Ovary (tissue), 9 donors: Measurements from ENCODE around the gene MGAT4B. TPM values are rescaled to one million over a fixed set of nuclear protein-coding genes. Genes with fewer than 3 reads are reported as not detected.

Experiments
- DNase-seq, 5 donors: peaks; one replicate each; pipeline ENCODE4 v3.0.0-alpha.2; 2019 to 2020
- H3K27ac ChIP-seq, 2 donors: fragments of 200-600 bp; one replicate each; pipeline versions ENCODE4 v1.5.1 to v1.8.0; 2019 to 2022
- H3K27me3 ChIP-seq: fragments of 200-600 bp; one replicate; pipeline ENCODE4 v1.8.0; 2022
- H3K36me3 ChIP-seq: fragments of 200-600 bp; sonication (generic); one replicate; pipeline ENCODE4 v1.5.1; 2019
- H3K4me1 ChIP-seq: one replicate; pipeline ENCODE4 v1.8.1; 2013; ENCODE audit warnings: mild to moderate bottlenecking, moderate library complexity; ENCODE audit not compliant: insufficient read depth
- H3K4me3 ChIP-seq: fragments of 200-600 bp; sonication (generic); one replicate; pipeline ENCODE4 v1.5.1; 2017
- H3K9me3 ChIP-seq, 2 donors: fragments of 200-600 bp in 1 of 2; sonication (generic) in 1 of 2; one replicate each; pipeline versions ENCODE4 v1.5.1 to v1.8.1; 2013 to 2019; ENCODE audit warnings: mild to moderate bottlenecking in 1 of 2, moderate library complexity in 1 of 2
- CTCF ChIP-seq, 3 donors: fragments of 450-650 bp in 2 of 3; fragments of 200-600 bp in 1 of 3; IDR thresholded peaks; one replicate each; pipeline versions ENCODE4 v1.5.1 to v1.8.0; 2016 to 2022; ENCODE audit warnings: antibody characterized with exemption in 3 of 3, mild to moderate bottlenecking in 1 of 3
- EP300 ChIP-seq: sonication (generic); formaldehyde crosslinking; IDR thresholded peaks from one replicate; pipeline ENCODE4 v1.6.1; 2017; ENCODE audit warnings: antibody characterized with exemption
- POLR2A ChIP-seq: fragments of 450-650 bp; IDR thresholded peaks from one replicate; pipeline ENCODE4 v1.6.1; 2017; ENCODE audit warnings: antibody characterized with exemption, mild to moderate bottlenecking, moderate library complexity
- WGBS, 3 donors: extraction: QIAGEN DNeasy Blood & Tissue Kit in 1 of 3; methylation state at CpG; one replicate each; pipeline versions ENCODE4 v1.1.5 to v1.1.7; 2013 to 2017; 5-methylcytosine and 5-hydroxymethylcytosine counted together
- intact Hi-C, 4 donors: fragments of 100-400 bp; cut with DNase I; formaldehyde crosslinking; loops; one replicate each; pipeline versions ENCODE4 v1.11.0 to v1.15.1; 2022 to 2023
- polyA plus RNA-seq, 2 donors: library from polyadenylated mRNA; stranded (reverse); fragments of 200-250 nt in 1 of 2; fragments of 350-450 nt in 1 of 2; fragmentation: Illumina TruSeq in 1 of 2; extraction: RNeasy Lipid Tissue Mini Kit (QIAGEN cat#74804) in 1 of 2; gene quantifications; one replicate each; pipeline ENCODE4 v1.2.3, GENCODE V29; 2013 to 2014
- total RNA-seq, 7 donors: library from RNA; depleted of rRNA in 2 of 7; stranded (reverse); fragments of >200 nt in 2 of 7; fragmentation: NEBNext Ultra II Directional in 3 of 7; extraction: Animal tissue kit (Norgen Biotek cat#: 25700) in 3 of 7; gene quantifications; one replicate each; pipeline versions ENCODE4 v1.1.0 to v1.2.4, GENCODE V29; 2016 to 2023
- donor health status: DM: no; HTN: no; CAD: no; lungs with moderate emphysema.
- donor health status: DM: no; HTN: no; CAD: no.
- donor health status: Bipolar disorder and iron deficiency.
- donor health status: DM: yes; HTN: yes; CAD: no.
- donor health status: DM: no; HTN: no; CAD: no.
- donor health status: DM: yes; HTN: yes; CAD: no.

MGAT4B gene
- total and polyA plus RNA-seq, 9 donors = 51.0 to 102 (median 65.6) TPM

DNA sequence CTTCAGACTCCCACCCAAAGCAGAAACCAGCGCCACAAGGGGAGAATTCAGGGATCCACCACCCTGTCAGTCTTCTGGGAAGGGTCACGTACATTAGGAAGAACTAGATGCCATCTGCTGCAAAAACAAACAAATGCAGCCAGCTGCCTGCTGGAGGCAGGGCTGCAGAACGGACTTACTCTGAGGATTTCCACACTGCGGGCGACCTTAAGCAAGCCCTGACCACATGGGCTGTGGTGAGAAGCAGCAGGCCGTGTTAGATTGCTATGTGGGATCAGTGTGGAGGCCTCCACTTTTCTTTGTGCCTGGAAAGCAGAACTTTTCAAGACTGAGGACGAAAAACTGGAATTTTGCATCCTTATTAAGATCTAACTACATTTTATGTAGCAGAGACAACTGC is 26.3 kb downstream of the MGAT4B start:
- Histone ChIP-seq H3K27me3 (no peaks in the 10 kb centered on the region), H3K4me3 (no peak overlapping the region), H3K9me3 (no peaks in the 10 kb centered on the region), H3K4me1 (no peaks in the 10 kb centered on the region), H3K27ac (no peak overlapping the region), H3K36me3 (no peaks in the 10 kb centered on the region)
- WGBS, 3 donors = 75 to 82% (median 79%) methylated on average over 7 of the region's 7 CpGs
- TF ChIP-seq EP300 (no peak), CTCF (IDR thresholded peaks at IDR 0.05) (no peak), POLR2A (no peak)
- DNase-seq = no peak
- intact Hi-C loops = no loop called here

GRCh38 chr5:179779826-179780225 is 26.8 kb downstream of the MGAT4B start:
- Histone ChIP-seq H3K27me3 (no peaks in the 10 kb centered on the region), H3K36me3 (no peaks in the 10 kb centered on the region), H3K9me3 (no peaks in the 10 kb centered on the region), H3K4me1 (no peaks in the 10 kb centered on the region), H3K4me3 (no peak overlapping the region), H3K27ac (no peak overlapping the region)
- intact Hi-C loops = no loop called here
- TF ChIP-seq EP300 = no peak
- no peak for TF ChIP-seq POLR2A
- no peak for TF ChIP-seq CTCF (IDR thresholded peaks at IDR 0.05)
- WGBS, 3 donors = 93 to 98% (median 97%) methylated on average over 4 of the region's 4 CpGs
- no peak for DNase-seq

DNA sequence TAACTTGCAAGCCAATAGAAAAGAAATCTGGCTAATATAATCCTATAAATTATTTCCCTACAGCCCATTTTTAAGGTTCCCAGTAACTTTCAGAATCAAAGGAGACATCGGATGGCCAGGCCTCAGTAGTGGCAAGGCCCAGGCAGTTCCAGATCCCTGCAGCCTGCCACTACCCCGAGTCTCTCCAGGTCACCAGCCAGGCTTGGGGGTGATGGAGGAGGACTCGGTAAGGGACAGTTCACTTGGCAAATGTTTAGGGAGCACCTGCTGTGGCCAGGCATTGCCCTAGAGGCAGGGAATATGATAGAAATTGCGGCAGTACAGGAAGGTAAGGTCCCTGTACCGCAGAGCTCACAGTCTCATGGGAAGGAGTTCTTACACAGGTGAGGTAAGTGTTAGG is 28.1 kb downstream of the MGAT4B start:
- Histone ChIP-seq H3K27me3 (no peaks in the 10 kb centered on the region), H3K4me3 (no peak overlapping the region), H3K36me3 (no peaks in the 10 kb centered on the region), H3K4me1 (no peaks in the 10 kb centered on the region), H3K27ac (no peak overlapping the region), H3K9me3 (no peaks in the 10 kb centered on the region)
- TF ChIP-seq POLR2A (no peak), EP300 (no peak), CTCF (IDR thresholded peaks at IDR 0.05) (no peak)
- no peak for DNase-seq
- 88 to 92% (median 88%) methylated on average over 5 of the region's 5 CpGs for WGBS, 3 donors
- intact Hi-C loops = no loop called here

- Histone ChIP-seq H3K4me3 (no peak overlapping the region), H3K27ac (no peak overlapping the region), H3K27me3 (no peaks in the 10 kb centered on the region), H3K9me3 (no peaks in the 10 kb centered on the region), H3K36me3 (no peaks in the 10 kb centered on the region), H3K4me1 (no peaks in the 10 kb centered on the region)
- TF ChIP-seq CTCF (IDR thresholded peaks at IDR 0.05) (no peak), EP300 (no peak), POLR2A (no peak)
- WGBS, 3 donors = 71 to 76% (median 76%) methylated on average over 9 of the region's 9 CpGs
- no peak for DNase-seq
- intact Hi-C loops = no loop called here
These were observed 28.8 kb downstream of the MGAT4B start for GRCh38 chr5:179777909-179778308.

DNA sequence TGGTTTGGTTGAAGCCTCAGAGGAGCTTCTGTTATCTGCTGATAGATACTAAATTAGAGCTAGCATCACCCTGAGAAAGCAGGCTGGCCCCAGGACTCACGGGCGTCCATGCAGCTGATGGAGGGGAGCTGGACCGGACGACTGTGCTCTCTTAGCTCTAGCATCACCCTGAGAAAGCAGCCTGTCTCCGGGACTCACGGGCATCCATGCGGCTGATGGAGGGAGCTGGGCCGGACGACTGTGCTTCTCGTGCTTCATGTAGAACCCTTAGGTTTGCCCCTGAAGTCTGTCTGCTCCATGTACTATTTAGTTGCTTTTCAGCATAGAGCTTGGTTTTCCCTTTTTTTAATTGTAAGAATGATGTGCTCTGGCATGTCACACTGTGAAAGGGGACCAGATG is 29.2 kb downstream of the MGAT4B start:
- H3K27me3 ChIP-seq = no peaks in the 10 kb centered on the region
- H3K36me3 ChIP-seq = no peaks in the 10 kb centered on the region
- intact Hi-C loops = no loop called here
- TF ChIP-seq POLR2A (no peak), EP300 (no peak), CTCF (IDR thresholded peaks at IDR 0.05) (no peak)
- 86 to 91% (median 86%) methylated on average over 10 of the region's 10 CpGs for WGBS, 3 donors
- no peaks in the 10 kb centered on the region for H3K4me1 ChIP-seq
- H3K9me3 ChIP-seq = no peaks in the 10 kb centered on the region
- H3K27ac ChIP-seq = no peak overlapping the region
- no peak overlapping the region for H3K4me3 ChIP-seq
- no peak for DNase-seq
